Inferior parietal cortex (tissue), 1 donor: ENCODE measurements around the gene CLEC12A.

ENCODE experiments used
- DNase-seq: peaks from one replicate; pipeline ENCODE4 v3.0.0-alpha.2; 2016; ENCODE audit errors: extremely low spot score

CLEC12A gene

DNA sequence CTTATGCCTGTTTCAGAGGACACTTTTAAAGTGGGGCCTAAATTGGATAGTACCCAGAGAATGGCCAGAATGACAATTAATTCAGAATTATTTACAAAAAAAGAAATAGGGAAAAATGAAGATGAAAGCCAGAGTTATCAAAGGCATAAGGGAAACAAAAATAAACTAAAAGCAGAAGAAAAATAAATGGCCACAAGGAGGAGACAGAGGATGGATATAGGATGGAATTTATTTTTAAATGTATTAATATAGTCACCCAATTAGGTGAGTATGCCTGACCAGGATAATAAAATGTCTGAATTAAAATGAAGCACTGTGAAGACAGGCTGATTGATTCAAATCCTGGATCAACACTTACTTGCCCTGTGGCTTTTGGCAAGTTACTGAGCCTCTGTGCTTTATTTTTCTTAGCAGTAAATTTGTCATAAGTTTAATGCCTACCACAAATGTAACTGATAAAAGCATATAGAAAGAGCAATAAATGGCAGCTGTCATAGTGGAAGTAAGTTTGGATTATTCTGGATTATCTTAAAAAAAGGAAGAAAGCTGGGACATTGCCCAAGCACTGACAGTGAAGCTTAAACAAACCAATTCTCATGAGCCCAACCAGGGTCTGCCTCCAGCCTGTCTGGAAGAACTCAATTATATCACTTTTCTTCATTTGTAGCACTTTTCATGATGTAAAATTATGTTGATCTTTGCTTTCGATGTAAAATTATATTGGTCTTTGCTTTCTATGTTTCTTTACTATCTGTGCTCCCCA is 62.8 kb downstream of the CLEC12A start:
- no peak for DNase-seq
